Left lung (tissue), 10 donors: ENCODE measurements around the gene UBASH3B. TPM values are rescaled to one million over a fixed set of nuclear protein-coding genes. Genes with fewer than 3 reads are reported as not detected.
A peak's percentile ranks its signal among the peaks of the same experiment; 100 is the strongest.

Experiments used
- ATAC-seq: fragments of 200-7000 bp; cut with Tn5 transposase; one replicate; pipeline ENCODE4 v1.9.1; 2020; ENCODE audit warnings: moderate library complexity
- DNase-seq, 4 donors: peaks; one replicate each; pipeline ENCODE4 v3.0.0-alpha.2; 2013 to 2020
- H3K27ac ChIP-seq, 2 donors: fragments of 200-600 bp; sonication (generic) in 1 of 2; one replicate each; pipeline versions ENCODE4 v1.5.0 to v1.8.0; 2020 to 2021
- H3K27me3 ChIP-seq, 2 donors: fragments of 200-600 bp; sonication (generic) in 1 of 2; one replicate each; pipeline versions ENCODE4 v1.5.0 to v1.8.0; 2020 to 2021
- H3K36me3 ChIP-seq, 2 donors: fragments of 200-600 bp; sonication (generic) in 1 of 2; one replicate each; pipeline versions ENCODE4 v1.5.0 to v1.8.0; 2020 to 2021
- H3K4me1 ChIP-seq, 2 donors: fragments of 200-600 bp; one replicate each; pipeline ENCODE4 v1.8.0; 2021
- H3K4me3 ChIP-seq, 2 donors: fragments of 200-600 bp; sonication (generic) in 1 of 2; one replicate each; pipeline versions ENCODE4 v1.5.0 to v1.8.0; 2020 to 2021; ENCODE audit warnings: mild to moderate bottlenecking in 1 of 2
- H3K9me3 ChIP-seq, 2 donors: fragments of 200-600 bp; sonication (generic) in 1 of 2; one replicate each; pipeline versions ENCODE4 v1.5.0 to v1.8.0; 2020 to 2021
- CTCF ChIP-seq, 2 donors: fragments of 200-600 bp; sonication (generic) in 1 of 2; IDR thresholded peaks; one replicate each; pipeline versions ENCODE4 v1.5.0 to v1.8.0; 2021; ENCODE audit warnings: antibody characterized with exemption in 2 of 2
- intact Hi-C, 2 donors: fragments of 100-400 bp; cut with DNase I; formaldehyde crosslinking; loops; one replicate each; pipeline versions ENCODE4 v1.11.2 to v1.14.2; 2022
- polyA plus RNA-seq, 6 donors: library from polyadenylated mRNA; unstranded; fragments of 120-200 nt; gene quantifications; one replicate each; pipeline ENCODE4 v1.2.1, GENCODE V29; 2013; ENCODE audit not compliant: insufficient read length in 6 of 6
- total RNA-seq, 2 donors: library from RNA; stranded (reverse); fragmentation: NEBNext Ultra II Directional; extraction: Animal tissue kit (Norgen Biotek cat#: 25700); gene quantifications; one replicate each; pipeline ENCODE4 v1.2.1, GENCODE V29; 2021
- donor health status: DM: no; HTN: yes; CAD: no.
- donor health status: DM: no; HTN: no; CAD: no.

UBASH3B gene
- total and polyA plus RNA-seq, 8 donors, result 4.0 to 38.6 (median 5.7) TPM

- Histone ChIP-seq H3K4me3 (no peak overlapping the region), H3K36me3 (no peaks in the 10 kb centered on the region), H3K27ac (peak overlapping the region in 1 of 2 donors; percentile 19), H3K27me3 (no peaks in the 10 kb centered on the region), H3K4me1 (peaks cover 0 to 53% of the 10 kb centered on the region in 2 donors), H3K9me3 (no peaks in the 10 kb centered on the region)
- no peak for ATAC-seq
- intact Hi-C loops, result no loop called here
- DNase-seq, result peak in 1 of 4 donors; percentile 56
- TF ChIP-seq CTCF (IDR thresholded peaks at IDR 0.05), result no peak
Measured at GRCh38 chr11:122711831-122712381, 56.4 kb downstream of the UBASH3B start.

DNA sequence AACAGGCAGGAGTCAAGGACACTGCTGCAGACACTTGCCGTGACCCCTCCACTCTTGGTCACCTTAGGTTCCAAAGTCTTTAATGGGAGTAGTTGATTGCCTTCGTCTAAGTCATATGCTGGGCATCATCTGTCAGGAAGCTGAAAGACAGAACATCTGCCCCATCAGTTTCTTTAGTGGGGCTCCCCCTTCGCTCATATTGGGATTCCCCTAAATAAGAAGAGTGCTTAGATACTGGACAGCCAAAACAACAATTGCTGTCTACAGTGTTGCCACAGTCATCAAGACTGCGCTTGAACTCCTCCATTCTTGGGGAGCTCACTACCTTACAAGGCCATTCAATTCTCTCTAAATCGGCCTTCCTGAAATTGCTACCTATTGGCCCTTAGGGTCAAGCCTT, 58.5 kb downstream of the UBASH3B start:
- no peaks in the 10 kb centered on the region for H3K36me3 ChIP-seq
- no peak overlapping the region for H3K4me3 ChIP-seq
- peak overlapping the region in 1 of 2 donors; percentile 88 for H3K27ac ChIP-seq
- intact Hi-C loops, result no loop called here
- TF ChIP-seq CTCF (IDR thresholded peaks at IDR 0.05), result no peak
- no peak for ATAC-seq
- no peaks in the 10 kb centered on the region for H3K9me3 ChIP-seq
- H3K27me3 ChIP-seq, result no peaks in the 10 kb centered on the region
- DNase-seq, result no peak
- peaks cover 0 to 68% of the 10 kb centered on the region in 2 donors for H3K4me1 ChIP-seq

- Histone ChIP-seq H3K4me3 (no peak overlapping the region), H3K4me1 (peaks cover 0 to 65% of the 10 kb centered on the region in 2 donors), H3K9me3 (no peaks in the 10 kb centered on the region), H3K27ac (peak overlapping the region in 1 of 2 donors; percentile 88), H3K27me3 (no peaks in the 10 kb centered on the region), H3K36me3 (no peaks in the 10 kb centered on the region)
- ATAC-seq (peak; percentile 57), DNase-seq (peak in 1 of 4 donors; percentile 59)
- TF ChIP-seq CTCF (IDR thresholded peaks at IDR 0.05), result no peak
- intact Hi-C loops, result no loop called here
Measured at GRCh38 chr11:122714484-122714883, 59.0 kb downstream of the UBASH3B start.

DNA sequence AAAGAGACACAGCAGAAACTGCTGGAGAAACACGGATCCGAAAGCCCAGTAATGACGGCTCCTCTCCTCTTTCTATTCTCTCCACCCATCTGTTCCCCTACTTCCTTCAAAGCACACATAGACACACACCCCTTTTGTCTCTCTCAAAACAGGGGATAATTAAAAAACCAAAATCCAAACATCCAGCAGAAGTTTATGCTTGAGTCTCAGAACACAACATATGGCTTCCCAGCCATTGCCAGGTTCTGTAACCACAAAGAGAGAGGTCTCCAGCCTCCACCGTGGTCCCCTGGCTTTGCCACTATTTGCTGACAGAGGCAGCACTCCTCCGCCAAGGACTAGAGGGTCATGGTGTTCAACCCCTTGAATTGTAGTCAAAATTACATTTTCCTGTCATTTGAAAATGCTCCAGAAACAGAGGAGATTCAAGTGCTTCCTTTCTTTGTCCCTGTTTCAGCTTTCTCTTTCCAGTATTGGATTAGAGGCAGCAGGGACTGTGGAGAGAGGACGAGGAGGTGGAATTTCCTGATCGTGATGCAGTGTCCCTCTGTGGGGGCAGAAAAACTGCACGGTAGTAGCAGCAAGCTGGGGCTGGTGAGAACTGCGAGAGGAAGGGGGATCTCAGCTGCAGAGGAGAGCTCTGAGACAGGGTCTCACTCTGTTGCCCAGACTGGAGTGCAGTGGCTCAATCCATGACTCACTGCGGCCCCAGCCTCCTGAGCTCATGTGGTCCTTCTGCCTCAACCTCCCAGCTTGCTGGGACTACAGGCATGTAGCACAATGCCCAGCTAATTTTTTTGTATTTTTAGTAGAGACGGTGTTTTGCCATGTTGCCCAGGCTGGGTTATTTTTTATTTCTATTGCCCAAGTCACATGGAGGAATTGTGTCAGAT, 60.3 kb downstream of the UBASH3B start:
- DNase-seq (no peak), ATAC-seq (no peak)
- no peaks in the 10 kb centered on the region for H3K36me3 ChIP-seq
- H3K9me3 ChIP-seq, result no peaks in the 10 kb centered on the region
- H3K27me3 ChIP-seq, result no peaks in the 10 kb centered on the region
- no peak overlapping the region for H3K4me3 ChIP-seq
- peaks cover 0 to 65% of the 10 kb centered on the region in 2 donors for H3K4me1 ChIP-seq
- peak overlapping the region in 1 of 2 donors; percentile 88 for H3K27ac ChIP-seq
- intact Hi-C loops, result no loop called here
- TF ChIP-seq CTCF (IDR thresholded peaks at IDR 0.05), result no peak

- H3K4me3 ChIP-seq, result no peak overlapping the region
- DNase-seq (peak in 1 of 4 donors; percentile 52), ATAC-seq (peak; percentile 27)
- no peaks in the 10 kb centered on the region for H3K27me3 ChIP-seq
- intact Hi-C loops, result no loop called here
- H3K36me3 ChIP-seq, result no peaks in the 10 kb centered on the region
- peaks cover 7 to 58% of the 10 kb centered on the region in 2 donors for H3K4me1 ChIP-seq
- H3K9me3 ChIP-seq, result no peaks in the 10 kb centered on the region
- no peak for TF ChIP-seq CTCF (IDR thresholded peaks at IDR 0.05)
- H3K27ac ChIP-seq, result peak overlapping the region in 1 of 2 donors; percentile 88
Measured at GRCh38 chr11:122717264-122717867, 61.8 kb downstream of the UBASH3B start.
